ENCODE measurements around the gene FRMD4A. TPM values are rescaled to one million over a fixed set of nuclear protein-coding genes. Genes with fewer than 3 reads are reported as not detected.

The FRMD4A gene
- total and polyA plus RNA-seq, 2 of the 4 experiments (the other 2 are of a cell fraction) = 30.3 to 68.8 TPM

DNA sequence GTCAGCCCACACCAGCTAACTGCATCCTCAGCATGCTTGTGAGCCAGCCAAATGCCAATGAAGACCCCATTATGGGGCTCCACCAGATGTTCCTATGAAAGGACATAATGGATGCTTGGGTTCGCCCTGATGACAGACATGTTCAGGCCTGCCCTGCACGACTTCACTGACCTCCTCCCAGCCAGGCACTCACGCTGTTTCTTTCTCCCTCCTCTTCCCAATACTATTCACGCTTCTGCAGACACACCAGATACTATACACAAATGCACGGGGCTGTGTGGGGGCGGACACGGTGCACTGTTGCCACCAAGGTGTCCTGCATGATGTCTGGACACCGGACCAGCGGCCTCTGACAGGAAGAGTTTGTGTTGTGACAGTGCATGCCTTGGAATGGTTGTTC, 459.7 kb downstream of the FRMD4A start:
- Histone ChIP-seq H2BK5ac (ENCODE audit: low read depth, low read length, poor library complexity, severe bottlenecking) (peak overlapping the region; percentile 38), H2BK15ac (ENCODE audit: low read depth, low read length) (peak overlapping the region; percentile 33; the same call in 2 of the 3 replicates), H3K27ac (ENCODE audit: insufficient read depth, low read length) (no peak overlapping the region), H3K14ac (replicated peaks; ENCODE audit: low read depth, low read length) (peak overlapping the region; percentile 23), H3K27me3 (ENCODE audit: control insufficient read depth, insufficient read depth, low read length) (no peaks in the 10 kb centered on the region), H2BK120ac (ENCODE audit: low read depth, low read length) (peak overlapping the region; percentile 44), H3K56ac (ENCODE audit: extremely low read depth, insufficient read depth, low read length) (no peak overlapping the region; the same call in 1 of the 2 replicates), H3K9me3 (ENCODE audit: control insufficient read depth, insufficient read depth, low read length) (no peaks in the 10 kb centered on the region), H4K5ac (ENCODE audit: low read depth, low read length) (peak overlapping the region; percentile 33; the same call in 1 of the 2 replicates), H2AK9ac (replicated peaks; ENCODE audit: low read depth, low read length, poor library complexity) (peak overlapping the region; percentile 95), H4K20me1 (ENCODE audit: insufficient read depth, low read length) (no peaks in the 10 kb centered on the region), H4K91ac (ENCODE audit: insufficient read depth, low read depth, low read length) (peak overlapping the region; percentile 70), H2AFZ (replicated peaks; ENCODE audit: low read length, poor library complexity) (peak overlapping the region; percentile 36), H3K23ac (ENCODE audit: low read depth, low read length) (0 out of 2 replicates have a peak overlapping the region, but pooled peaks have one; percentile 0), H3K4ac (ENCODE audit: low read depth, low read length) (peak overlapping the region; percentile 56), H3K4me3 (ENCODE audit: insufficient read depth, low read depth, low read length) (no peak overlapping the region), H3K9ac (ENCODE audit: low read depth, low read length) (no peak overlapping the region), H2BK20ac (ENCODE audit: low read depth, low read length) (peak overlapping the region; percentile 22; the same call in 1 of the 2 replicates), H3K36me3 (ENCODE audit: control insufficient read depth, insufficient read depth, low read length) (no peaks in the 10 kb centered on the region), H3K4me2 (ENCODE audit: low read depth, low read length) (no peak overlapping the region), H3K18ac (ENCODE audit: low read depth, low read length) (no peak overlapping the region), H3K9me1 (ENCODE audit: insufficient read depth, low read length) (peaks cover 15% of the 10 kb centered on the region), H3K4me1 (ENCODE audit: control insufficient read depth, insufficient read depth, low read length) (peaks cover 10% of the 10 kb centered on the region), H3K79me1 (ENCODE audit: low read depth in 1 of 2, low read length in 2 of 2) (peaks cover 36 to 77% of the 10 kb centered on the region in 2 experiments), H2AK5ac (ENCODE audit: low read depth, low read length) (peak overlapping the region; percentile 80; the same call in 1 of the 2 replicates), H4K8ac (ENCODE audit: low read depth in 2 of 2, low read length in 2 of 2) (peak overlapping the region in 1 of 2 experiments; percentile 72; a peak in 2 of 4 replicates)
- ChIA-PET POLR2A (ENCODE audit: unreplicated experiment) (no interaction called here), CTCF (no interaction called here)
- intact Hi-C loops (cut with micrococcal nuclease) (no loop called here), in situ Hi-C loops (cut with MboI; ENCODE audit: low sequenced_read_pairs) (no loop called here), dilution Hi-C loops (cut with HindIII; ENCODE audit: low sequenced_read_pairs, unreplicated experiment) (no loop called here)
- TF ChIP-seq MXI1 (IDR thresholded peaks at IDR 0.05; ENCODE audit: borderline replicate concordance, low read depth, low read length) (no peak), RCOR1 (IDR thresholded peaks at IDR 0.05; ENCODE audit: insufficient replicate concordance, low read length) (no peak), SMC3 (IDR thresholded peaks at IDR 0.05; ENCODE audit: low read depth, low read length) (no peak), MAFK (IDR thresholded peaks at IDR 0.05; ENCODE audit: low read depth, low read length) (no peak)
- TF ChIP-seq, protein P1, sequence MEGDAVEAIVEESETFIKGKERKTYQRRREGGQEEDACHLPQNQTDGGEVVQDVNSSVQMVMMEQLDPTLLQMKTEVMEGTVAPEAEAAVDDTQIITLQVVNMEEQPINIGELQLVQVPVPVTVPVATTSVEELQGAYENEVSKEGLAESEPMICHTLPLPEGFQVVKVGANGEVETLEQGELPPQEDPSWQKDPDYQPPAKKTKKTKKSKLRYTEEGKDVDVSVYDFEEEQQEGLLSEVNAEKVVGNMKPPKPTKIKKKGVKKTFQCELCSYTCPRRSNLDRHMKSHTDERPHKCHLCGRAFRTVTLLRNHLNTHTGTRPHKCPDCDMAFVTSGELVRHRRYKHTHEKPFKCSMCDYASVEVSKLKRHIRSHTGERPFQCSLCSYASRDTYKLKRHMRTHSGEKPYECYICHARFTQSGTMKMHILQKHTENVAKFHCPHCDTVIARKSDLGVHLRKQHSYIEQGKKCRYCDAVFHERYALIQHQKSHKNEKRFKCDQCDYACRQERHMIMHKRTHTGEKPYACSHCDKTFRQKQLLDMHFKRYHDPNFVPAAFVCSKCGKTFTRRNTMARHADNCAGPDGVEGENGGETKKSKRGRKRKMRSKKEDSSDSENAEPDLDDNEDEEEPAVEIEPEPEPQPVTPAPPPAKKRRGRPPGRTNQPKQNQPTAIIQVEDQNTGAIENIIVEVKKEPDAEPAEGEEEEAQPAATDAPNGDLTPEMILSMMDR (conservative IDR thresholded peaks at IDR 0.05; ENCODE audit: low read depth, low read length) = no peak
- DNase-seq = no peak
- no TSS peak for BruUV-seq (replicated peaks)
- ATAC-seq (ENCODE audit: low read depth) = no peak
- 90% methylated on average over 3 of the region's 9 CpGs; no CpG with 5 or more reads in 1 of the 2 experiments for WGBS, 2 experiments (ENCODE audit: extremely low coverage in 2 of 2, insufficient read length in 1 of 2)

All from IMR-90 (cell line).